ENCODE results near the gene FRMPD2.

GRCh38 chr10:48233559-48234005 lies 40.9 kb downstream of the FRMPD2 start:
- TF ChIP-seq POLR2A (IDR thresholded peaks at IDR 0.05; ENCODE audit: low read depth, low read length) (no peak), TAF1 (IDR thresholded peaks at IDR 0.05; ENCODE audit: low read depth, low read length) (no peak), POLR2AphosphoS5 (IDR thresholded peaks at IDR 0.05; ENCODE audit: low read depth, low read length) (no peak), POU2F2 (IDR thresholded peaks at IDR 0.05; ENCODE audit: low read depth, low read length) (no peak)

All from GM12891 (cell line).